Body of pancreas (tissue), 4 donors: ENCODE measurements around the gene MLXIP. TPM values are rescaled to one million over a fixed set of nuclear protein-coding genes. Genes with fewer than 3 reads are reported as not detected.

Experiments used
- ATAC-seq: fragments of 150-250 bp; one replicate; pipeline ENCODE4 v1.9.1; 2016
- DNase-seq, 4 donors: peaks; one replicate each; pipeline ENCODE4 v3.0.0-alpha.2; 2019
- H3K27ac ChIP-seq, 4 donors: fragments of 200-600 bp; sonication (generic); 1 replicate in 3 of 4; 2 replicates in 1 of 4; pipeline versions ENCODE4 v1.5.1 to v1.6.1; 2016 to 2019; ENCODE audit warnings: mild to moderate bottlenecking in 1 of 4, mixed read lengths in 1 of 4, moderate library complexity in 1 of 4
- H3K27me3 ChIP-seq, 2 donors: fragments of 200-600 bp; sonication (generic); one replicate each; pipeline ENCODE4 v1.6.0; 2016; ENCODE audit warnings: mild to moderate bottlenecking in 1 of 2
- H3K36me3 ChIP-seq, 2 donors: fragments of 200-600 bp; sonication (generic); replicated peaks in 1 of 2; 2 replicates each; pipeline ENCODE4 v1.5.1; 2016; ENCODE audit warnings: low read depth in 2 of 2; ENCODE audit not compliant: insufficient read depth in 1 of 2
- H3K4me1 ChIP-seq: fragments of 200-600 bp; sonication (generic); one replicate; pipeline ENCODE4 v1.6.0; 2016
- H3K4me3 ChIP-seq, 2 donors: fragments of 200-600 bp; sonication (generic); 1 replicate in 1 of 2; 2 replicates in 1 of 2; pipeline ENCODE4 v1.5.1; 2016 to 2019
- H3K9me3 ChIP-seq, 3 donors: fragments of 200-600 bp; sonication (generic); 1 replicate in 2 of 3; 2 replicates in 1 of 3; pipeline ENCODE4 v1.5.1; 2016
- POLR2A ChIP-seq, 3 donors: fragments of 450-650 bp; IDR thresholded peaks; one replicate each; pipeline ENCODE4 v1.6.1; 2016; ENCODE audit warnings: antibody characterized with exemption in 3 of 3, mild to moderate bottlenecking in 2 of 3
- WGBS, 2 donors: methylation state at CpG; one replicate each; pipeline ENCODE4 v1.1.5; 2017; 5-methylcytosine and 5-hydroxymethylcytosine counted together
- intact Hi-C: fragments of 100-400 bp; cut with DNase I; formaldehyde crosslinking; loops from one replicate; pipeline ENCODE4 v1.15.1; 2023
- total RNA-seq, 2 donors: library from RNA; depleted of rRNA; stranded (reverse); fragments of >200 nt; gene quantifications; one replicate each; pipeline ENCODE4 v1.1.0, GENCODE V29; 2016
- TF ChIP-seq, protein P1 (sequence below), 7 experiments: fragments of 450-650 bp in 4 of 7; fragments of 200-600 bp in 3 of 7; sonication (generic) in 3 of 7; IDR thresholded peaks; one replicate each; pipeline ENCODE4 v1.5.1; 2016 to 2019; ENCODE audit warnings: antibody characterized with exemption in 7 of 7

The MLXIP gene
- total RNA-seq, 2 donors from 2014 or later = 43.6 to 84.0 TPM

DNA sequence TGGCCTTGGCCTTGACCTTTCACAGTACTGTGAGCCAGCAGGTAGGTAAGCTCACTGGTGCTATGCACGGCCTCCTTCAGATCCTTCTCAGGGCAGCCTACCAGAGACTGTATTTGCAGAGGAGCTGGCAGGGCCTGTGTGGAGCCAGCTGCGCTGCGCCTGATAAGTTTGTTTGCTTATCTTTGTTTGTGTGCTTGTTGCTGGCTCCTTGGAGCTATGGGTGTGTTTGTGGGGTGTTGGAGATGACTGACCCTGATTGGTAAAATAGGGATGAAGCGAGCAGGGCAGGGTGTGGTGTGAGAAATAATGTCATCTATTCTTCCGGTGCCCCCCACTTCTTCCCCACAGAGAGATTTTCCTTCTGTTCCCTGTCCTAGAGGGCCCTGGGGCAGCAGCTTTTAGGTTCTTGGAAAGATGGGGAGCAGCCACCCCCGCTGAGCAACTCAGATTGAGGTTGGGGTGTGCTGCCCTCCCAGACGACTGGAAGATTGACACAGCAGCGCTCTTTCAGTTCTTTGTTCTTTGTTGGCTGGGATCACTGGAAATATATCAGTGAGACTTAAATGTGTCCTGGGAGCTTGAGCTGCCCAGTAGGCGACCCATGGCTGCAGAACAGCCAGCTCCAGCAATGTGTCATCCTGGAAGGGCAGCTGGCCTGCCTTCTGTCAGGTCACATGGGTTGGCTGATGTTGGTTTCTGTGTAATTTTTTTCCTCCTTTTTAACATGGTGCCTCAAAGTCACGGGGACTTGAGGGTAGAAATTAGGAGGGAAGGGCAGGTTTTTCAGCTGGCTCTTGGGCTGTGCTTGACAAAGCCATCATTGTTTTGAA lies 19.6 kb downstream of the MLXIP start:
- H3K4me3 ChIP-seq = no peak overlapping the region
- DNase-seq = peak; percentile 94 to 99 (median 98)

DNA sequence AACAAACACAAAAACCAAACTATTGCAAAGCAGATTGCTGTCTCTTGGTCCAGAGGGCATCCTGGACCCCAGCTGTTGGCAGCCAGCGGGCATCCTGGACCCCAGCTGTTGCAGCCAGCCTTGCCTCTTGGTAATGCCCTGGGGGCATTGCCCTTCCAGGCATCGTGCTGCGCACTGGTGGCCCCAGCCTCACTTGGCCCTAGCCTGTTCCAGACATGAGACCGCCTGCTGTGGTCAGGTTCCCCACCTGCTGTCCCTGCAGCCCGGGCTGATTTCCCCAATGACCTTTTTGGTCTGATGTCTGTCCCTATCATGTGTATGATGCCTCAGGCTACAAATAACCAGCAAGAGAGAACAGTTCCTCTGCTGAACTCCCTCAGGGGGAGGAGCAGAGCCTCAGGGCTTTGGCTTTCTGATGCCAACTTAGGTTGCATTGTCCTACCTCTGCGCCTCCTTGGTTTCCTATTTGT lies 20.8 kb downstream of the MLXIP start:
- 89 to 91% methylated on average over 6 of the region's 6 CpGs for WGBS, 2 donors
- no peaks in the 10 kb centered on the region for H3K27me3 ChIP-seq
- TF ChIP-seq, protein P1, sequence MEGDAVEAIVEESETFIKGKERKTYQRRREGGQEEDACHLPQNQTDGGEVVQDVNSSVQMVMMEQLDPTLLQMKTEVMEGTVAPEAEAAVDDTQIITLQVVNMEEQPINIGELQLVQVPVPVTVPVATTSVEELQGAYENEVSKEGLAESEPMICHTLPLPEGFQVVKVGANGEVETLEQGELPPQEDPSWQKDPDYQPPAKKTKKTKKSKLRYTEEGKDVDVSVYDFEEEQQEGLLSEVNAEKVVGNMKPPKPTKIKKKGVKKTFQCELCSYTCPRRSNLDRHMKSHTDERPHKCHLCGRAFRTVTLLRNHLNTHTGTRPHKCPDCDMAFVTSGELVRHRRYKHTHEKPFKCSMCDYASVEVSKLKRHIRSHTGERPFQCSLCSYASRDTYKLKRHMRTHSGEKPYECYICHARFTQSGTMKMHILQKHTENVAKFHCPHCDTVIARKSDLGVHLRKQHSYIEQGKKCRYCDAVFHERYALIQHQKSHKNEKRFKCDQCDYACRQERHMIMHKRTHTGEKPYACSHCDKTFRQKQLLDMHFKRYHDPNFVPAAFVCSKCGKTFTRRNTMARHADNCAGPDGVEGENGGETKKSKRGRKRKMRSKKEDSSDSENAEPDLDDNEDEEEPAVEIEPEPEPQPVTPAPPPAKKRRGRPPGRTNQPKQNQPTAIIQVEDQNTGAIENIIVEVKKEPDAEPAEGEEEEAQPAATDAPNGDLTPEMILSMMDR (IDR thresholded peaks at IDR 0.05) = no peak
- TF ChIP-seq POLR2A (IDR thresholded peaks at IDR 0.05) = no peak
- peak in 2 of 4 donors; percentile 12 to 14 for DNase-seq
- ATAC-seq = no peak
- peaks cover 91% of the 10 kb centered on the region for H3K4me1 ChIP-seq
- no peaks in the 10 kb centered on the region for H3K36me3 ChIP-seq
- no peak overlapping the region for H3K4me3 ChIP-seq
- H3K9me3 ChIP-seq = no peaks in the 10 kb centered on the region
- intact Hi-C loops = no loop called here
- H3K27ac ChIP-seq = peak overlapping the region; percentile 94 to 98 (median 95)

More for the DNA sequence above, 19.6 kb downstream of the MLXIP start:
- Histone ChIP-seq H3K27me3 (no peaks in the 10 kb centered on the region), H3K36me3 (no peaks in the 10 kb centered on the region), H3K27ac (peak overlapping the region; percentile 94 to 98 (median 95)), H3K9me3 (no peaks in the 10 kb centered on the region), H3K4me1 (peaks cover 91% of the 10 kb centered on the region)
- TF ChIP-seq, protein P1 (IDR thresholded peaks at IDR 0.05) = peak in 1 of 7 experiments; percentile 7
- TF ChIP-seq POLR2A (IDR thresholded peaks at IDR 0.05) = peak in 2 of 3 donors; percentile 39 to 42
- intact Hi-C loops = no loop called here
- 16% methylated on average over 9 to 10 of the region's 10 CpGs for WGBS, 2 donors
- peak; percentile 93 for ATAC-seq

DNA sequence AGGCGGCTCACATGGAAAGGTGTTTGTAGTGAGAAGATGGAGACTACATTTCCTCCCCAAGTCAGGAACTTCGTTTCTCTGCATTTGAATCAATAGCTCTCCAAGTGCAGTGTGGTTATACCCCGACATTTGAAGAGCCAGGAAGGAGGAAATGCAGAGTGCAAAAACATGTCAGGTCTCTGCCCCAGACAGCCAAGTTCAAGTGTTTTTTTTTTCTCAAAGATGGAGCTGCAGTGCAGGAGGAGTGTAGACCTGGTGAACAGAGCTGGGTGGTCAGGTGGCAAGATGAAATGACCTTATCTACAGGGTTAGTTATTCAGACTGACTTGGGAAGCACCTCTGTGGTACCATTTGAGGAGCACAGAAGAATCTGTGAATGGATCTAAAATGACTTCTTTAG lies 21.3 kb downstream of the MLXIP start:
- intact Hi-C loops = no loop called here
- no peak for TF ChIP-seq POLR2A (IDR thresholded peaks at IDR 0.05)
- TF ChIP-seq, protein P1 (IDR thresholded peaks at IDR 0.05) = no peak
- Histone ChIP-seq H3K36me3 (no peaks in the 10 kb centered on the region), H3K9me3 (no peaks in the 10 kb centered on the region), H3K4me1 (peaks cover 89% of the 10 kb centered on the region), H3K4me3 (no peak overlapping the region), H3K27me3 (no peaks in the 10 kb centered on the region), H3K27ac (peak overlapping the region; percentile 94 to 98 (median 95))
- peak in 2 of 4 donors; percentile 3 to 7 for DNase-seq
- no peak for ATAC-seq
- WGBS, 2 donors = 25% methylated on average over 3 of the region's 3 CpGs

DNA sequence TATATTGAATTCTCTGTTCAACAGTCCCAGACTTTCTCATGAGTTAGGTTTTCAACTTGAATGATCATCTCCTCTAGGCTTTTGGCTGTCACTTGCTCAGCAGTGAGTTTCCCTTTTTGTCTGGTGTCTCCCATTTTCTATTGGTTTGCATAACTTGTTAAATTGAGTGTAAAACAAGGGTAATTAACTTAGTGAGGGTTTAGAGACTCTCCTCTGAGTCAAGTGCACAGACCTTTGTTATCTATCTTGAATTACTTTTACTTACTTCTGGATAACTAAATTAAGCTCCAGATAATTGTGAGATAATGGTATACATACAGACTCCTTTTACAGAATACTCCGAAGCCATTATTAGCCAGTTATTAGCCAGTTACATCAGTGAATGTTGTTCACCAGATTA lies 22.0 kb downstream of the MLXIP start:
- intact Hi-C loops = no loop called here
- DNase-seq = no peak
- Histone ChIP-seq H3K4me3 (no peak overlapping the region), H3K36me3 (no peaks in the 10 kb centered on the region), H3K4me1 (peaks cover 90% of the 10 kb centered on the region), H3K27me3 (no peaks in the 10 kb centered on the region), H3K27ac (peak overlapping the region in 3 of 4 donors; percentile 55 to 94 (median 94)), H3K9me3 (no peaks in the 10 kb centered on the region)
- ATAC-seq = no peak
- WGBS, 2 donors = 52 to 58% methylated on average over 1 of the region's 1 CpG
- TF ChIP-seq POLR2A (IDR thresholded peaks at IDR 0.05) = no peak
- TF ChIP-seq, protein P1 (IDR thresholded peaks at IDR 0.05) = no peak
